Stimulated activated CD4-positive, alpha-beta T cell treated with anti-CD3 and anti-CD28 coated beads, Interleukin-15, amount 100 ng/mL, for 48 hours (primary cell): ENCODE measurements around the gene CYB5A.

Experiments
- DNase-seq, 2 donors: peaks; one replicate each; pipeline ENCODE4 v3.0.0-alpha.2; 2020; ENCODE audit warnings: low read depth in 2 of 2

Gene CYB5A

GRCh38 chr18:74215863-74216262, 75.9 kb downstream of the CYB5A start:
- DNase-seq: no peak

- DNase-seq: no peak
Measured at GRCh38 chr18:74213429-74213828, 78.3 kb downstream of the CYB5A start.

DNA sequence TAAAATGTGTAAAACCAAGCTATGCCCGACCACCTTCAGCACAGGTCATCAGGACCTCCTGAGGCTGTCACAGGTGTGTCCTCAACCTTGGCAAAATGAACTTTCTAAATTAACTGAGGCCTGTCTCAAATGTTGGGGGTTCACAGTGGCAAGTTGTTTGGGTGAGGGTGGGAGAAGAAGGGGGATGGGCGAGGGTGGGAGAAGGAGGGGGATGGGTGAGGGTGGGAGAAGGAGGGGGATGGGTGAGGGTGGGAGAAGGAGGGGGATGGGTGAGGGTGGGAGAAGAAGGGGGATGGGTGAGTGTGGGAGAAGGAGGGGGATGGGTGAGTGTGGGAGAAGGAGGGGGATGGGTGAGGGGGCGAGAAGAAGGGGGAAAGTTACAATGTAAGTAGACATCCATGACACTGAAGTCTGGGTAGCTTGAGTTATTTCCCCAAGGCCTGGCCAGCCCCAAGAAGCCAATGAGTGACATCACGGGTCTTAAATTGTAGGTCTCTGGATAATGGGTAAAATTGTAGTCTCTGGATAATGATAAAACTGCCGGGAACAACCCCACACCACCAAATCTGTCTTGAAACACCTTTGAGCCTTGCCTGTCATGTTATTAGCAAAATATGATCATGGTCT, 87.1 kb downstream of the CYB5A start:
- DNase-seq: peak; percentile 2 to 7

DNA sequence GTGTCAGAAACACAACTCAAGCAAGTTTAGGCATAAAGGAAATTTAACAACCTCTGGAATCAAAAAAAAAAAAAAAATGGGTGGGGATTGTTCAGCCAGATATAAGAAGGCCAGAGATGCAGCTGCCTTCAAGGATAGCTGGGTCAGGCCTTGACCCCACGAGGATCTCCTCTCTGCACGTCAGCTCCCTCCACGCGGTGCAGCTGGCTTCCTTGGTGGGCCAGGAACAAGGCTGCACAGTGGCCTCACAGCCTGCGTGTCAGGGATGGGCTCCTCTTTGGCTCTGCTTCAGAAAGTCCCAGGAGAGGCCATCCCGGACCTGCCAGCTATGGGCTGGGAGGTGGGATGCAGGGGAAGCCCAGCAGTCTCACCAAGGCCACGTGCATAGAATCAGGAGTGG, 88.0 kb downstream of the CYB5A start:
- DNase-seq: no peak
